ENCODE results near the gene SLC30A5.

DNA sequence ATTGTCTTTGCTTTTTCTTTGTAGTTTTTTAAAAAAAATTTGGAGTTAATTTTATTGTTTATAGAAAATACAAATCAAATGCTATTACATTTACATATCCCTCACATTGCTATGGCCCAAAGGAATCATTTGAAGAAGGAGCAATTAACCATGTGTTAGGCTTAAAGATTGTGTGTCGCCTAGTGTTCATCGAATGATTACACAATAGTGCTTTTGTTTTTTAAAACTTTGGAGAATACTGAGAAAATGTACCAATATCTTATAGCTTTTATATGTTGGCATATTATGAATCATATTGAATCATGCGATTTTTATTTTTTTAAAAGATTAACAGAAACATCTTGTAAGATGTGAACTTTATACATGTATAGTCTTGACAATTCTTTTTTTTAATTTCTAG, 21.7 kb downstream of the SLC30A5 start:
- no peak for TF ChIP-seq CTCF (conservative IDR thresholded peaks at IDR 0.05)
- TF ChIP-seq ZFX (IDR thresholded peaks at IDR 0.05) = no peak

Data from C4-2B (cell line).